HL-60 (cell line): Measurements from ENCODE around the gene MIPOL1.

Experiments
- CTCF ChIP-seq: IDR thresholded peaks from one replicate; pipeline ENCODE4 v1.5.1; 2011; ENCODE audit warnings: low read length, control low read depth, inconsistent platforms; ENCODE audit not compliant: insufficient read depth
- POLR2AphosphoS5 ChIP-seq: IDR thresholded peaks from 2 replicates; pipeline ENCODE4 v1.6.1; 2012; ENCODE audit warnings: low read depth

- TF ChIP-seq POLR2AphosphoS5 (no peak), CTCF (no peak)
Measured at GRCh38 chr14:37326434-37326833, 128.7 kb downstream of the MIPOL1 start.
